HEK293 (cell line): ENCODE data around the gene TTN.

Experiments
- CTCF ChIP-seq: fragments of 450-650 bp; formaldehyde crosslinking; IDR thresholded peaks from 2 replicates; pipeline ENCODE4 v1.5.1; 2016; ENCODE audit warnings: missing biosample characterization, missing genetic modification characterization
- GFI1B ChIP-seq: fragments of 450-650 bp; formaldehyde crosslinking; IDR thresholded peaks from 2 replicates; pipeline ENCODE4 v1.5.1; 2016; ENCODE audit warnings: missing biosample characterization, missing genetic modification characterization
- OVOL3 ChIP-seq: fragments of 450-650 bp; formaldehyde crosslinking; IDR thresholded peaks from 2 replicates; pipeline ENCODE4 v1.5.1; 2016; ENCODE audit warnings: missing biosample characterization, missing genetic modification characterization
- REST ChIP-seq: fragments of 450-650 bp; formaldehyde crosslinking; IDR thresholded peaks from 2 replicates; pipeline ENCODE4 v1.5.1; 2016; ENCODE audit warnings: missing biosample characterization, missing genetic modification characterization
- ZBTB49 ChIP-seq: fragments of 450-650 bp; formaldehyde crosslinking; IDR thresholded peaks from 2 replicates; pipeline ENCODE4 v1.5.1; 2016; ENCODE audit warnings: missing biosample characterization, missing genetic modification characterization, low read depth
- ZNF16 ChIP-seq: fragments of 450-650 bp; formaldehyde crosslinking; IDR thresholded peaks from 2 replicates; pipeline ENCODE4 v1.5.1; 2016; ENCODE audit warnings: low read depth, missing biosample characterization, missing genetic modification characterization
- ZNF18 ChIP-seq: fragments of 450-650 bp; formaldehyde crosslinking; IDR thresholded peaks from 2 replicates; pipeline ENCODE4 v1.5.1; 2016; ENCODE audit warnings: missing biosample characterization, missing genetic modification characterization
- ZNF311 ChIP-seq: fragments of 450-650 bp; formaldehyde crosslinking; IDR thresholded peaks from 2 replicates; pipeline ENCODE4 v1.5.1; 2017; ENCODE audit warnings: missing biosample characterization, missing genetic modification characterization, borderline replicate concordance
- ZNF362 ChIP-seq: fragments of 450-650 bp; formaldehyde crosslinking; IDR thresholded peaks from 2 replicates; pipeline ENCODE4 v1.5.1; 2016; ENCODE audit warnings: missing biosample characterization, missing genetic modification characterization
- ZNF677 ChIP-seq: fragments of 450-650 bp; IDR thresholded peaks from 2 replicates; pipeline ENCODE4 v1.5.0; 2018; ENCODE audit warnings: missing biosample characterization, mild to moderate bottlenecking, missing genetic modification characterization, moderate library complexity
- ZNF701 ChIP-seq: fragments of 450-650 bp; formaldehyde crosslinking; IDR thresholded peaks from 2 replicates; pipeline ENCODE4 v1.5.1; 2016; ENCODE audit warnings: missing biosample characterization, missing genetic modification characterization

DNA sequence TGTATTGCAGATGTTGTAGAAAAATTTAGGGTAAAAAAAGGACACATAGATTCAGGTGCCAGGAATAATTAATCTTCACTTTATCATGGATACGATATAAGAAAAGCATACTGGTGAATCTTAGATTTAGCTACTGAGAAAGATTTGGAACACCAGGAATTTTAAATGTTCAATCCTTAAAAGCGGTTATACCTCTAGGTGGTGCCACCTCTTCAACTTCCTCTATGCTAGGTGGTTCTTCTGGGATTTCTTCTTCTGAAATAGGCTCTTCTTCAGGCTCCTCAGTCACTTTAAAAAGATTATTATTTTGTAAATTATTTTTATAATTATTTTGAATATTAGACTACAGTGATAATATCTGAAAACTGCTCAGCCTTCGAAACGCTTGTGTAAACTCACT is 133.1 kb downstream of the TTN start:
- TF ChIP-seq CTCF (tag by site-specific recombination) = no peak
- TF ChIP-seq ZNF311 (tag by site-specific recombination) = no peak
- no peak for TF ChIP-seq ZNF677 (tag by site-specific recombination)
- TF ChIP-seq OVOL3 = no peak
- TF ChIP-seq ZNF16 (tag by site-specific recombination) = no peak
- TF ChIP-seq GFI1B (tag by site-specific recombination) = no peak
- no peak for TF ChIP-seq ZNF18 (tag by site-specific recombination)
- TF ChIP-seq ZNF362 (tag by site-specific recombination) = no peak
- TF ChIP-seq ZBTB49 (tag by site-specific recombination) = no peak
- no peak for TF ChIP-seq REST
- no peak for TF ChIP-seq ZNF701 (tag by site-specific recombination)
